ENCODE data around the gene SMYD3.

Gene SMYD3

GRCh38 chr1:246417813-246418564, 89.1 kb downstream of the SMYD3 start:
- DNase-seq (ENCODE audit: low read depth in 1 of 2, low spot score in 1 of 2), result no peak

DNA sequence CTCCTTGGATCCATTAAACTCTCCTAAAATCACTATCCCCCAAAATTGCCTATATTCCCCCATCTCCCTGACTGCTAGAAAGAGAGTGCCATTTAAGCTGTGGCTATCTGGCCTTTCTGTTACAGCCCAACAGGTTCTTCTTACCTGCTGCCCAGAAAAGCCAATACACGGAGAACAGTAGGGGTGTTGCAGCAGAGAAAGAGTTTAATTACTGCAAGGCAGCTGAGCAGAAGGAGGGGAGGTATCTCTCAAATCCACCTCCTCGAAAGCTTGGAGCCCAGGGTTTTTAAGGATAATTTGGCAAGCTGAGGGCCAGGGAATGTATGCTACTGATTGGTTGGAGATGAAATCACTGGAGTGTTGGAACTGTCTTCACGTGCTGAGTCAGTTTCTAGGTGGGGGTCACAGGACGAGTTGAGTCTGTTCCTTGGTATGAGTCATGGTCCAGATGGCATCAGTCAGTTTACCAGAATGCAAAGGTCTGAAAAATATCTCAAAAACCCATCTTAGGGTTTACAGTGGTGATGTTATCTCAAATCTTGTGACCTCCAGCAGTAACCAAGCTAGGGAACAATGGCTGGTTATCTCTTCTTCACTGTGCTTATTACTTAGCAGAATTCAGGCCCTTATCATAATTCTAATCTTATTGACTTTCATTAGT, 89.8 kb downstream of the SMYD3 start:
- no peak for DNase-seq (ENCODE audit: low read depth in 1 of 2, low spot score in 1 of 2)

GRCh38 chr1:246416261-246416660, 90.8 kb downstream of the SMYD3 start:
- no peak for DNase-seq (ENCODE audit: low read depth in 1 of 2, low spot score in 1 of 2)

- no peak for DNase-seq (ENCODE audit: low read depth in 1 of 2, low spot score in 1 of 2)
These were observed 92.1 kb downstream of the SMYD3 start for GRCh38 chr1:246415028-246415427.

- DNase-seq (ENCODE audit: low read depth in 1 of 2, low spot score in 1 of 2), result no peak
These were observed 93.6 kb downstream of the SMYD3 start for GRCh38 chr1:246413430-246413829.

GRCh38 chr1:246404078-246404477, 103.0 kb downstream of the SMYD3 start:
- no peak for DNase-seq (ENCODE audit: low read depth in 1 of 2, low spot score in 1 of 2)

- DNase-seq (ENCODE audit: low read depth in 1 of 2, low spot score in 1 of 2), result no peak
These were observed 108.8 kb downstream of the SMYD3 start for GRCh38 chr1:246398126-246398813.

DNA sequence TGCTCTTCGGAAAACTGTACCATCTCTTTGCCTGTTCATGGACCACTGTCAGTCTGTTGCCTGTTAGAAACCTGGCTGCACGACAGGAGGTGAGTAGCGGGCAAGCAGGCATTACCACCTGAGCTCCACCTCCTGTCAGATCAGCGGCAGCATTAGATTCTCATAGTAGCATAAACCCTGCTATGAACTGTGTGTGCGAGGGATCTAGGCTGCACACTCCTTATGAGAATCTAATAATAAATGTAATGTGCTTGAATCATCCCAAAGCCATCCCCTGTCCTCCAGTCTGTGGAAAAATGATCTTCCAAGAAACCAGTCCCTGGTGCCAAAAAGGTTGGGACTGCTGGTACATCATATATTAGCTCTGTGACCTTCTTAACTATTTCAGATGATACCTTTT, 110.0 kb downstream of the SMYD3 start:
- DNase-seq (ENCODE audit: low read depth in 1 of 2, low spot score in 1 of 2), result no peak

GRCh38 chr1:246396322-246396721, 110.8 kb downstream of the SMYD3 start:
- no peak for DNase-seq (ENCODE audit: low read depth in 1 of 2, low spot score in 1 of 2)

DNA sequence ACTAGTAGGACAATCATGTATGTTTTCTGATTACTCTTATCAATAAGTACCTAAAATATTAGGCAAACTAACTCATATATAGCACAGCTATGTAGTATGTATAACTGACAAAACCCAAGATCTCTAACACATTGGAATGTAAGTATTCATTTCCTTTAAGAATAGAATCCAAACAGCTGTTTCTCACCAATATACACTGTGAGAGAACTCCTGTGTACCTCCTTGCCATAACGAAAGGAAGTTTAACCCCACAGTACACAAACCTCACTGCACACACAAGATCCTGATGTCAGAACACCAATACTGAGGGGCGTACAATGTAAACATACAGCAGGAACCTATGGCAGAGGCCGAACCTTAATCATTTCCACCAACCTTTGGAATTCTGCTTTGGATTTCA, 113.0 kb downstream of the SMYD3 start:
- DNase-seq (ENCODE audit: low read depth in 1 of 2, low spot score in 1 of 2), result no peak

GRCh38 chr1:246390855-246391254, 116.2 kb downstream of the SMYD3 start:
- no peak for DNase-seq (ENCODE audit: low read depth in 1 of 2, low spot score in 1 of 2)

DNA sequence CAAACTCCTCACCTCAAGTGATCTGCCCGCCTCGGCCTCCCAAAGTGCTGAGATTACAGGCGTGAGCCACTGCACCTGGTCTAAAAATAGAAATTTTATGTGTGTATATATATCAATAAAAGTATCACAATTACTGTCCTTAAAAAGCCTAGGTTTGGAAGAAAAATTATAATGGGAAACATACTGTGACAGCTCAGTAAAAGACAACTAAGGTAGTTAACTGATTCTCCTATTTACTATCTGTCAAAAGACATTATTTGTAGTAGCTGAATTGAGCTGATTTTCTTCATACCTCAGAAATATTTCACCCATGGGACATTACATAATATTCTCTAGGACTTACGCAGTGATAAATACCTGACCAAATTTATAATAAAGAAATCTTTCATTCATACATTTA, 122.5 kb downstream of the SMYD3 start:
- DNase-seq (ENCODE audit: low read depth in 1 of 2, low spot score in 1 of 2), result no peak

GRCh38 chr1:246383791-246384190, 123.3 kb downstream of the SMYD3 start:
- DNase-seq (ENCODE audit: low read depth in 1 of 2, low spot score in 1 of 2), result no peak

DNA sequence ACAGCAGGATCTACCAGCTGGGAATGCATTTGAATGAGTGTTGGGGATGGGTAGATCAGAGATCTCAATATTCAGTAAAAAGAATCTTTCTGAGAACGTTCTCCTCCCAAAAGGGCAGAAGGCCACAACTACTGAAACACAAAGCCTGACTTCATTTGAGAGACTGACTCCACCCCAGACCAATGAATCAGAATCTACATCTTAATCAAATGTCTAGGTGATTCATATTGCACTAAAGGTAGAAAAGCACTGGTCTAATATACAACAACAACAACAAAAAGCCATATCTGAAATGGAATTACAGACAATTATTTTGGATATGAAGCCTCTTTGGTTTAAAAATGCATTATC, 123.9 kb downstream of the SMYD3 start:
- DNase-seq (ENCODE audit: low read depth in 1 of 2, low spot score in 1 of 2), result no peak

GRCh38 chr1:246382589-246383238, 124.4 kb downstream of the SMYD3 start:
- DNase-seq (ENCODE audit: low read depth in 1 of 2, low spot score in 1 of 2), result no peak

- DNase-seq (ENCODE audit: low read depth in 1 of 2, low spot score in 1 of 2), result no peak
These were observed 125.6 kb downstream of the SMYD3 start for GRCh38 chr1:246381452-246381851.

DNA sequence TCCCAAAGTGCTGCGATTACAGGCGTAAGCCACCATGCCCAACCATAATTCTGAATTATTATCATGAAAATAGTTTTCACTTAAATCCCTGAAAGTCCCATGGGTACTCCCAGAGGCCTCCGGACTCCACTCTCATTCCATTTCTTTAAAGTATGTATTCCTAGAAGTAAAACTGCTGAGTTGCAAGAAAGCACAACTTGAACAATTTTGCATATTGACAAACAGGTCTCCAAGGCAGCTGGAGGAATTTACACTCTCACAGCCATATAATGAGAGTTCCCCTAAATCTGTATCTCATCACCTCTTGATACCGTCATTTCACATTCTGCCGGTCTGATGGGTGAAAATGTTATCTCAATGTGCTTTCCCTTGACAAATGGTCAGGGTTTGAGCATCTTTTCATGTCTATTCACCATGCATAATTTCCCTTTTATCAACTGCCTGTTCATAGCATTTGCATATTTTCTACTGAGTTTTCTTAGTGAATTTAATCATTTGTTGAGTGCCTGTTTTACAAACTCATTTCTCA, 129.4 kb downstream of the SMYD3 start:
- DNase-seq (ENCODE audit: low read depth in 1 of 2, low spot score in 1 of 2), result no peak

- DNase-seq (ENCODE audit: low read depth in 1 of 2, low spot score in 1 of 2), result no peak
These were observed 133.1 kb downstream of the SMYD3 start for GRCh38 chr1:246373828-246374569.

- DNase-seq (ENCODE audit: low read depth in 1 of 2, low spot score in 1 of 2), result no peak
These were observed 134.5 kb downstream of the SMYD3 start for GRCh38 chr1:246372559-246372958.

DNA sequence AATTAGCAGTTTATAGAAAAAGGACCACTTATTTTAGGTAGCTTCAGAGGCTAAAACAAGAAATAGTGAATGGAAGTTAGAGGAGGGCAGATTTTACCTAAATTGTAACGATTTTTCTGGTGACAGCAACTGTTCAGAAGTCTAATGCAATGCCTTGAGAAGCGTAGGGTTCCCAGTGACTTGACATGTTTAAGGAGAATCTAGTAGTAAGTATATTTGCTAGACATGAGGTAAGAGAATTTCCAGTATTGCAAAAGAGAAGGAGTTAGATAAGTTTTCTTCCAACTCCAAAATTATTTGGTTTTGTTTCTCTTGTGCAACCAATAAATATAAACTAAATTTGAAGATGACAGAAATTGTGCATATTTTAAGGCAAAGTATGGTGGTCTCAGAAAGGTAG, 140.0 kb downstream of the SMYD3 start:
- no peak for DNase-seq (ENCODE audit: low read depth in 1 of 2, low spot score in 1 of 2)

GRCh38 chr1:246365708-246366107, 141.4 kb downstream of the SMYD3 start:
- DNase-seq (ENCODE audit: low read depth in 1 of 2, low spot score in 1 of 2), result no peak

All from stimulated activated CD4-positive, alpha-beta T cell treated with anti-CD3 and anti-CD28 coated beads, Interleukin-15, amount 100 ng/mL, for 1 hour (primary cell).